CD4-positive, alpha-beta memory T cell (primary cell): ENCODE data around the gene SOX8. TPM values are rescaled to one million over a fixed set of nuclear protein-coding genes. Genes with fewer than 3 reads are reported as not detected.

Experiments used
- CTCF ChIA-PET: fragments of 350-600 bp; sonication (Branson Sonifier 250); formaldehyde crosslinking; loops from one replicate; lab custom pipeline; 2021; ENCODE audit warnings: inconsistent platforms; ENCODE audit not compliant: partially characterized antibody; lab: Charles Lee
- POLR2A ChIA-PET: fragments of 350-600 bp; sonication (Branson Sonifier 250); formaldehyde crosslinking; loops from one replicate; lab custom pipeline; 2021; ENCODE audit not compliant: partially characterized antibody; lab: Charles Lee
- DNase-seq, 5 donors: peaks; one replicate each; pipeline versions ENCODE4 v3.0.0 to v3.0.0-alpha.2; 2020 to 2022; ENCODE audit warnings: mixed read lengths in 1 of 5
- H3K27ac ChIP-seq: one replicate; pipeline ENCODE4 v1.7.0; 2013; ENCODE audit warnings: low read depth, low read length
- H3K27me3 ChIP-seq: 2 replicates; pipeline ENCODE4 v1.7.0; 2013; ENCODE audit warnings: mild to moderate bottlenecking, low read length, moderate library complexity; ENCODE audit not compliant: insufficient read depth
- H3K36me3 ChIP-seq: 2 replicates; pipeline ENCODE4 v1.7.0; 2013; ENCODE audit warnings: mild to moderate bottlenecking, low read length, moderate library complexity; ENCODE audit not compliant: insufficient read depth
- H3K4me1 ChIP-seq: 2 replicates; pipeline ENCODE4 v1.7.0; 2013; ENCODE audit warnings: mild to moderate bottlenecking, low read length, moderate library complexity; ENCODE audit not compliant: insufficient read depth
- H3K4me3 ChIP-seq, 2 donors: one replicate each; pipeline ENCODE4 v1.7.0; 2013; ENCODE audit warnings: low read length in 2 of 2, mild to moderate bottlenecking in 1 of 2
- H3K9me3 ChIP-seq, 2 donors: one replicate each; pipeline ENCODE4 v1.7.0; 2013; ENCODE audit warnings: low read length in 2 of 2, control low read depth in 1 of 2; ENCODE audit not compliant: control insufficient read depth in 1 of 2
- H3K27ac Mint-ChIP-seq, 7 donors: one replicate each; pipeline ENCODE4 v1.8.0; 2020 to 2021; ENCODE audit warnings: mixed read lengths in 7 of 7, mild to moderate bottlenecking in 6 of 7, inconsistent platforms in 3 of 7, moderate library complexity in 3 of 7
- H3K27me3 Mint-ChIP-seq, 2 donors: one replicate each; pipeline ENCODE4 v1.8.0; 2020 to 2021; ENCODE audit warnings: mixed read lengths in 2 of 2
- H3K36me3 Mint-ChIP-seq, 2 donors: one replicate each; pipeline ENCODE4 v1.8.0; 2020 to 2021; ENCODE audit warnings: mixed read lengths in 2 of 2, inconsistent platforms in 1 of 2, mild to moderate bottlenecking in 1 of 2
- H3K4me1 Mint-ChIP-seq, 4 donors: one replicate each; pipeline ENCODE4 v1.8.0; 2020 to 2021; ENCODE audit warnings: mixed read lengths in 4 of 4, mild to moderate bottlenecking in 1 of 4
- H3K4me3 Mint-ChIP-seq, 8 donors: one replicate each; pipeline ENCODE4 v1.8.0; 2020 to 2021; ENCODE audit warnings: mixed read lengths in 8 of 8, mild to moderate bottlenecking in 7 of 8, moderate library complexity in 6 of 8, inconsistent platforms in 3 of 8
- H3K9me3 Mint-ChIP-seq, 8 donors: one replicate each; pipeline ENCODE4 v1.8.0; 2020 to 2021; ENCODE audit warnings: mixed read lengths in 8 of 8, mild to moderate bottlenecking in 5 of 8, inconsistent platforms in 3 of 8, moderate library complexity in 1 of 8
- intact Hi-C: fragments of 100-400 bp; cut with micrococcal nuclease; formaldehyde crosslinking; loops from one replicate; pipeline ENCODE4 v1.15.1; 2023
- polyA plus RNA-seq, 2 donors: library from polyadenylated mRNA; unstranded; fragments of 300-500 nt; fragmentation: Illumina TruSeq; gene quantifications; one replicate each; pipeline ENCODE4 v1.2.3, GENCODE V29; 2021
- total RNA-seq, 2 experiments: library from RNA; stranded (reverse); gene quantifications; one replicate each; pipeline ENCODE4 v1.2.3, GENCODE V29; 2021

Gene SOX8
- total and polyA plus RNA-seq, 4 experiments from 2014 or later = 0.47 to 3.4 (median 2.4) TPM

- no peak overlapping the region for H3K27ac ChIP-seq
- DNase-seq = no peak
- Mint-ChIP-seq H3K27me3 (peaks cover 0 to 4% of the 10 kb centered on the region in 2 donors), H3K9me3 (peaks cover 0 to 4% (median 0%) of the 10 kb centered on the region in 8 donors), H3K4me1 (no peaks in the 10 kb centered on the region), H3K27ac (peak overlapping the region in 1 of 7 donors; percentile 46), H3K4me3 (peak overlapping the region in 1 of 8 donors; percentile 54), H3K36me3 (no peaks in the 10 kb centered on the region)
- no peaks in the 10 kb centered on the region for H3K36me3 ChIP-seq
- H3K9me3 ChIP-seq = no peaks in the 10 kb centered on the region
- no peak overlapping the region for H3K4me3 ChIP-seq
- POLR2A ChIA-PET = interaction anchor here (1.4 kb wide), 1 partner anchor 22 kb away, joined by 7 read pairs; no protein-coding TSS in a partner anchor
- H3K4me1 ChIP-seq = peaks cover 7% of the 10 kb centered on the region
- no peaks in the 10 kb centered on the region for H3K27me3 ChIP-seq
- CTCF ChIA-PET = interaction anchor here (1.0 kb wide), 1 partner anchor 22 kb away, joined by 4 read pairs; no protein-coding TSS in a partner anchor
- intact Hi-C loops = no loop called here
Measured at GRCh38 chr16:985646-986400, 4.3 kb downstream of the SOX8 start.

- no peaks in the 10 kb centered on the region for H3K4me1 Mint-ChIP-seq
- intact Hi-C loops = no loop called here
- H3K27ac Mint-ChIP-seq = no peak overlapping the region
- Histone ChIP-seq H3K27ac (no peak overlapping the region), H3K9me3 (no peaks in the 10 kb centered on the region), H3K27me3 (no peaks in the 10 kb centered on the region), H3K4me3 (no peak overlapping the region), H3K4me1 (peaks cover 7% of the 10 kb centered on the region), H3K36me3 (no peaks in the 10 kb centered on the region)
- H3K27me3 Mint-ChIP-seq = peaks cover 0 to 3% of the 10 kb centered on the region in 2 donors
- H3K9me3 Mint-ChIP-seq = no peaks in the 10 kb centered on the region
- peak overlapping the region in 1 of 8 donors; percentile 39 for H3K4me3 Mint-ChIP-seq
- CTCF ChIA-PET = interaction anchor here (1.0 kb wide), 1 partner anchor 22 kb away, joined by 4 read pairs; no protein-coding TSS in a partner anchor
- DNase-seq = no peak
- H3K36me3 Mint-ChIP-seq = no peaks in the 10 kb centered on the region
- POLR2A ChIA-PET = interaction anchor here (1.4 kb wide), 1 partner anchor 22 kb away, joined by 7 read pairs; no protein-coding TSS in a partner anchor
Measured at GRCh38 chr16:986411-986810, 4.8 kb downstream of the SOX8 start.

GRCh38 chr16:986925-987582, 5.5 kb downstream of the SOX8 start:
- intact Hi-C loops = no loop called here
- ChIA-PET POLR2A (no interaction called here), CTCF (no interaction called here)
- Histone ChIP-seq H3K27ac (no peak overlapping the region), H3K36me3 (no peaks in the 10 kb centered on the region), H3K4me1 (peaks cover 7% of the 10 kb centered on the region), H3K4me3 (no peak overlapping the region), H3K9me3 (no peaks in the 10 kb centered on the region), H3K27me3 (no peaks in the 10 kb centered on the region)
- Mint-ChIP-seq H3K36me3 (no peaks in the 10 kb centered on the region), H3K27ac (no peak overlapping the region), H3K9me3 (no peaks in the 10 kb centered on the region), H3K27me3 (peaks cover 0 to 3% of the 10 kb centered on the region in 2 donors), H3K4me3 (no peak overlapping the region), H3K4me1 (no peaks in the 10 kb centered on the region)
- no peak for DNase-seq

- no peak overlapping the region for H3K27ac Mint-ChIP-seq
- Histone ChIP-seq H3K4me1 (peaks cover 1% of the 10 kb centered on the region), H3K27me3 (no peaks in the 10 kb centered on the region), H3K9me3 (no peaks in the 10 kb centered on the region), H3K27ac (no peak overlapping the region), H3K36me3 (no peaks in the 10 kb centered on the region), H3K4me3 (no peak overlapping the region)
- no peaks in the 10 kb centered on the region for H3K4me1 Mint-ChIP-seq
- no peak overlapping the region for H3K4me3 Mint-ChIP-seq
- intact Hi-C loops = no loop called here
- H3K27me3 Mint-ChIP-seq = peaks cover 0 to under 1% of the 10 kb centered on the region in 2 donors
- CTCF ChIA-PET = no interaction called here
- no peaks in the 10 kb centered on the region for H3K9me3 Mint-ChIP-seq
- no peaks in the 10 kb centered on the region for H3K36me3 Mint-ChIP-seq
- no peak for DNase-seq
- POLR2A ChIA-PET = interaction anchor here (1.5 kb wide), 2 partner anchors 9 to 24 kb away, joined by 4 read pairs; no protein-coding TSS in a partner anchor
Measured at GRCh38 chr16:987906-988305, 6.3 kb downstream of the SOX8 start.

GRCh38 chr16:988471-989353, 7.1 kb downstream of the SOX8 start:
- H3K9me3 Mint-ChIP-seq = no peaks in the 10 kb centered on the region
- no peaks in the 10 kb centered on the region for H3K27me3 Mint-ChIP-seq
- ChIA-PET CTCF (no interaction called here), POLR2A (interaction anchor here (1.2 to 1.5 kb wide), 3 partner anchors 9 to 25 kb away, joined by 3 to 4 read pairs (median 4); no protein-coding TSS in a partner anchor)
- H3K27ac Mint-ChIP-seq = no peak overlapping the region
- H3K36me3 ChIP-seq = no peaks in the 10 kb centered on the region
- H3K4me3 Mint-ChIP-seq = no peak overlapping the region
- H3K4me1 Mint-ChIP-seq = no peaks in the 10 kb centered on the region
- H3K27ac ChIP-seq = no peak overlapping the region
- H3K36me3 Mint-ChIP-seq = no peaks in the 10 kb centered on the region
- no peaks in the 10 kb centered on the region for H3K9me3 ChIP-seq
- H3K27me3 ChIP-seq = no peaks in the 10 kb centered on the region
- H3K4me1 ChIP-seq = no peaks in the 10 kb centered on the region
- no peak for DNase-seq
- intact Hi-C loops = no loop called here
- no peak overlapping the region for H3K4me3 ChIP-seq

- CTCF ChIA-PET = no interaction called here
Measured at GRCh38 chr16:989354-989814, 7.8 kb downstream of the SOX8 start.

More at GRCh38 chr16:989354-989814, 7.8 kb downstream of the SOX8 start:
- no peaks in the 10 kb centered on the region for H3K4me1 Mint-ChIP-seq
- no peaks in the 10 kb centered on the region for H3K27me3 Mint-ChIP-seq
- Histone ChIP-seq H3K9me3 (no peaks in the 10 kb centered on the region), H3K4me3 (no peak overlapping the region), H3K27ac (no peak overlapping the region), H3K36me3 (no peaks in the 10 kb centered on the region), H3K4me1 (no peaks in the 10 kb centered on the region), H3K27me3 (no peaks in the 10 kb centered on the region)
- DNase-seq = no peak
- POLR2A ChIA-PET = interaction anchor here (1.1 to 1.5 kb wide), 4 partner anchors 8 to 26 kb away, joined by 3 to 4 read pairs (median 4); no protein-coding TSS in a partner anchor
- no peak overlapping the region for H3K4me3 Mint-ChIP-seq
- H3K36me3 Mint-ChIP-seq = no peaks in the 10 kb centered on the region
- H3K9me3 Mint-ChIP-seq = no peaks in the 10 kb centered on the region
- intact Hi-C loops = no loop called here
- H3K27ac Mint-ChIP-seq = no peak overlapping the region
